Loucy (cell line): ENCODE results near the gene TENM4.

Experiments
- H2AFZ ChIP-seq: fragments of 200-600 bp; sonication (generic); 2 replicates; pipeline ENCODE4 v1.6.0; 2016; ENCODE audit warnings: antibody characterized with exemption, mild to moderate bottlenecking, low read length, moderate library complexity
- H3F3A ChIP-seq: fragments of 200-600 bp; 2 replicates; pipeline ENCODE4 v1.6.0; 2016; ENCODE audit warnings: antibody characterized with exemption, low read depth, mild to moderate bottlenecking
- H3K27me3 ChIP-seq: fragments of 200-600 bp; sonication (generic); 2 replicates; pipeline ENCODE4 v1.6.1; 2014; ENCODE audit warnings: low read length, mild to moderate bottlenecking; ENCODE audit not compliant: insufficient read depth, poor library complexity, severe bottlenecking
- H3K36me3 ChIP-seq: fragments of 200-600 bp; sonication (generic); 2 replicates; pipeline ENCODE4 v1.6.1; 2016; ENCODE audit warnings: low read length; ENCODE audit not compliant: insufficient read depth
- H3K4me1 ChIP-seq: fragments of 200-600 bp; sonication (generic); 2 replicates; pipeline ENCODE4 v1.5.1; 2014; ENCODE audit warnings: low read length, mild to moderate bottlenecking; ENCODE audit not compliant: insufficient read depth, poor library complexity, severe bottlenecking
- H3K4me2 ChIP-seq: fragments of 200-600 bp; sonication (generic); 2 replicates; pipeline ENCODE4 v1.6.0; 2014; ENCODE audit warnings: antibody characterized with exemption, low read length, low read depth, mild to moderate bottlenecking; ENCODE audit not compliant: poor library complexity, severe bottlenecking
- H3K4me3 ChIP-seq: fragments of 200-600 bp; sonication (generic); 2 replicates; pipeline ENCODE4 v1.5.1; 2014; ENCODE audit warnings: low read length, mild to moderate bottlenecking, mixed read lengths; ENCODE audit not compliant: poor library complexity, severe bottlenecking
- H3K79me2 ChIP-seq: fragments of 200-600 bp; sonication (generic); 2 replicates; pipeline ENCODE4 v1.6.1; 2014; ENCODE audit warnings: low read length; ENCODE audit not compliant: insufficient read depth
- H3K9ac ChIP-seq: fragments of 200-600 bp; sonication (generic); 2 replicates; pipeline ENCODE4 v1.6.0; 2014; ENCODE audit warnings: mild to moderate bottlenecking, low read depth, low read length, moderate library complexity; ENCODE audit not compliant: poor library complexity, severe bottlenecking
- H3K9me2 ChIP-seq: fragments of 200-600 bp; sonication (generic); replicated peaks from 2 replicates; pipeline ENCODE4 v1.6.1; 2016; ENCODE audit warnings: low read depth, low read length, mixed read lengths
- H3K9me3 ChIP-seq: fragments of 200-600 bp; sonication (generic); 2 replicates; pipeline ENCODE4 v1.6.1; 2014; ENCODE audit warnings: mild to moderate bottlenecking, antibody characterized with exemption, low read length, low read depth; ENCODE audit not compliant: insufficient read depth
- H4K20me1 ChIP-seq: fragments of 200-600 bp; sonication (generic); 2 replicates; pipeline ENCODE4 v1.6.0; 2014; ENCODE audit warnings: antibody characterized with exemption, low read length, mild to moderate bottlenecking; ENCODE audit not compliant: insufficient read depth, poor library complexity, severe bottlenecking
- CTCF ChIP-seq: fragments of 200-600 bp; sonication (generic); conservative IDR thresholded peaks from 2 replicates; pipeline ENCODE4 v1.5.1; 2014; ENCODE audit warnings: mild to moderate bottlenecking, antibody characterized with exemption, low read length
- EZH2phosphoT487 ChIP-seq: fragments of 200-600 bp; IDR thresholded peaks from 2 replicates; pipeline ENCODE4 v1.6.1; 2018; ENCODE audit warnings: antibody characterized with exemption, mild to moderate bottlenecking, moderate library complexity, borderline replicate concordance

The TENM4 gene

DNA sequence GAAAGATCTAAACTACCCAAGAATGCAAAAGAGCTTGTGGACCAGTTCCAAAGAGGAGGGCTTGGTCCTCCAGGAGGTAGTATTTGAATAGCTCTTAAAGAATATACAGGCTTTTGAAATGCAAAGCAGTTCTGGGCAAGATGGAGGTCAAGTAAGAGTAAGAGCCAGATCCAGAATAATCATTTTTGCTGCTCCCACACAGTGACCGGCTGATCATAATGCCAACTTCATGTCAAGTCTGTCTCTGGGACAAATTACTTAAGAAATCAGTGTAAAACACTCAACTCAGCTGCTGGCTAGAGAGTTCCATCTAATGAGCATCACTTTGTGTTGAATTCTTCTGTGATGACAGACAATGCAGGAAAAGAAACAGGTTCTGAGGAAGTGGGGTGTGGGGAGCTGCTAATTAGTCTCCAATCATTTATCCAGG lies 615.2 kb downstream of the TENM4 start:
- TF ChIP-seq CTCF, result no peak
- TF ChIP-seq EZH2phosphoT487, result no peak
- H3K27me3 ChIP-seq, result no peaks in the 10 kb centered on the region
- H3K9ac ChIP-seq, result no peak overlapping the region
- no peaks in the 10 kb centered on the region for H3K36me3 ChIP-seq
- H3K4me3 ChIP-seq, result no peak overlapping the region
- no peaks in the 10 kb centered on the region for H3K9me3 ChIP-seq
- H4K20me1 ChIP-seq, result no peaks in the 10 kb centered on the region
- H3K9me2 ChIP-seq, result no peaks in the 10 kb centered on the region
- H3F3A ChIP-seq, result no peaks in the 10 kb centered on the region
- no peak overlapping the region for H3K4me2 ChIP-seq
- no peak overlapping the region for H2AFZ ChIP-seq
- H3K79me2 ChIP-seq, result no peaks in the 10 kb centered on the region
- no peaks in the 10 kb centered on the region for H3K4me1 ChIP-seq

GRCh38 chr11:78823588-78823987 lies 617.2 kb downstream of the TENM4 start:
- Histone ChIP-seq H3K9ac (no peak overlapping the region), H3K36me3 (no peaks in the 10 kb centered on the region), H3K4me1 (no peaks in the 10 kb centered on the region), H3K4me3 (no peak overlapping the region), H3K79me2 (no peaks in the 10 kb centered on the region), H3K9me2 (no peaks in the 10 kb centered on the region), H3F3A (no peaks in the 10 kb centered on the region), H3K4me2 (no peak overlapping the region), H4K20me1 (no peaks in the 10 kb centered on the region), H3K9me3 (no peaks in the 10 kb centered on the region), H2AFZ (no peak overlapping the region), H3K27me3 (no peaks in the 10 kb centered on the region)
- TF ChIP-seq CTCF (no peak), EZH2phosphoT487 (no peak)

- no peak overlapping the region for H2AFZ ChIP-seq
These were observed 617.9 kb downstream of the TENM4 start for GRCh38 chr11:78822931-78823423.

More at GRCh38 chr11:78822931-78823423, 617.9 kb downstream of the TENM4 start:
- Histone ChIP-seq H3K9ac (no peak overlapping the region), H3K4me2 (no peak overlapping the region), H3K9me3 (no peaks in the 10 kb centered on the region), H3K36me3 (no peaks in the 10 kb centered on the region), H3F3A (no peaks in the 10 kb centered on the region), H3K4me3 (no peak overlapping the region), H4K20me1 (no peaks in the 10 kb centered on the region), H3K4me1 (no peaks in the 10 kb centered on the region), H3K27me3 (no peaks in the 10 kb centered on the region), H3K9me2 (no peaks in the 10 kb centered on the region), H3K79me2 (no peaks in the 10 kb centered on the region)
- TF ChIP-seq EZH2phosphoT487, result no peak
- no peak for TF ChIP-seq CTCF
